WI38 (cell line): ENCODE results near the gene DIP2C.
"Not testable (repeated sequence)": the region's sequence is repeated elsewhere in the genome, so short reads cannot be mapped to it uniquely, and the experiment has no call there.

Experiments used
- H3K4me3 ChIP-seq: 2 replicates; pipeline ENCODE4 v1.5.1; 2011; ENCODE audit warnings: low read depth, mild to moderate bottlenecking, control low read depth, low read length
- CTCF ChIP-seq: IDR thresholded peaks from 2 replicates; pipeline ENCODE4 v1.5.1; 2012; ENCODE audit warnings: low read depth, mild to moderate bottlenecking, control low read depth, low read length

Gene DIP2C

GRCh38 chr10:368579-369220 lies 320.8 kb downstream of the DIP2C start:
- H3K4me3 ChIP-seq = no peak overlapping the region
- no peak for TF ChIP-seq CTCF

- not testable (repeated sequence) for H3K4me3 ChIP-seq
Observed at GRCh38 chr10:368107-368506, 321.4 kb downstream of the DIP2C start.

GRCh38 chr10:367636-368035 lies 321.8 kb downstream of the DIP2C start:
- H3K4me3 ChIP-seq = no peak overlapping the region
- no peak for TF ChIP-seq CTCF

GRCh38 chr10:366186-366585 lies 323.3 kb downstream of the DIP2C start:
- no peak for TF ChIP-seq CTCF
- no peak overlapping the region for H3K4me3 ChIP-seq

GRCh38 chr10:364267-364775 lies 325.1 kb downstream of the DIP2C start:
- no peak for TF ChIP-seq CTCF
- no peak overlapping the region for H3K4me3 ChIP-seq

- no peak for TF ChIP-seq CTCF
- no peak overlapping the region for H3K4me3 ChIP-seq
Observed at GRCh38 chr10:363152-363551, 326.3 kb downstream of the DIP2C start.

GRCh38 chr10:361203-362081 lies 328.0 kb downstream of the DIP2C start:
- H3K4me3 ChIP-seq = no peak overlapping the region
- TF ChIP-seq CTCF = no peak
